ENCODE measurements around the gene NLGN3.

DNA sequence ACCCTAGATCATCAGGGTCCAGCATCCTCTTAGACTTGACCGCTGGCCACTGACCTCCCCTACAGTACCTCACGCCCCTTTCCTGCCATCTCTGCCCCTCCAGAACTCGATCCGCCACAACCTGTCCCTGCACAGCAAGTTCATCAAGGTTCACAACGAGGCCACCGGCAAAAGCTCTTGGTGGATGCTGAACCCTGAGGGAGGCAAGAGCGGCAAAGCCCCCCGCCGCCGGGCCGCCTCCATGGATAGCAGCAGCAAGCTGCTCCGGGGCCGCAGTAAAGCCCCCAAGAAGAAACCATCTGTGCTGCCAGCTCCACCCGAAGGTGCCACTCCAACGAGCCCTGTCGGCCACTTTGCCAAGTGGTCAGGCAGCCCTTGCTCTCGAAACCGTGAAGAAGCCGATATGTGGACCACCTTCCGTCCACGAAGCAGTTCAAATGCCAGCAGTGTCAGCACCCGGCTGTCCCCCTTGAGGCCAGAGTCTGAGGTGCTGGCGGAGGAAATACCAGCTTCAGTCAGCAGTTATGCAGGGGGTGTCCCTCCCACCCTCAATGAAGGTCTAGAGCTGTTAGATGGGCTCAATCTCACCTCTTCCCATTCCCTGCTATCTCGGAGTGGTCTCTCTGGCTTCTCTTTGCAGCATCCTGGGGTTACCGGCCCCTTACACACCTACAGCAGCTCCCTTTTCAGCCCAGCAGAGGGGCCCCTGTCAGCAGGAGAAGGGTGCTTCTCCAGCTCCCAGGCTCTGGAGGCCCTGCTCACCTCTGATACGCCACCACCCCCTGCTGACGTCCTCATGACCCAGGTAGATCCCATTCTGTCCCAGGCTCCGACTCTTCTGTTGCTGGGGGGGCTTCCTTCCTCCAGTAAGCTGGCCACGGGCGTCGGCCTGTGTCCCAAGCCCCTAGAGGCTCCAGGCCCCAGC lies 43.8 kb upstream of the NLGN3 start:
- TF ChIP-seq, protein P1, sequence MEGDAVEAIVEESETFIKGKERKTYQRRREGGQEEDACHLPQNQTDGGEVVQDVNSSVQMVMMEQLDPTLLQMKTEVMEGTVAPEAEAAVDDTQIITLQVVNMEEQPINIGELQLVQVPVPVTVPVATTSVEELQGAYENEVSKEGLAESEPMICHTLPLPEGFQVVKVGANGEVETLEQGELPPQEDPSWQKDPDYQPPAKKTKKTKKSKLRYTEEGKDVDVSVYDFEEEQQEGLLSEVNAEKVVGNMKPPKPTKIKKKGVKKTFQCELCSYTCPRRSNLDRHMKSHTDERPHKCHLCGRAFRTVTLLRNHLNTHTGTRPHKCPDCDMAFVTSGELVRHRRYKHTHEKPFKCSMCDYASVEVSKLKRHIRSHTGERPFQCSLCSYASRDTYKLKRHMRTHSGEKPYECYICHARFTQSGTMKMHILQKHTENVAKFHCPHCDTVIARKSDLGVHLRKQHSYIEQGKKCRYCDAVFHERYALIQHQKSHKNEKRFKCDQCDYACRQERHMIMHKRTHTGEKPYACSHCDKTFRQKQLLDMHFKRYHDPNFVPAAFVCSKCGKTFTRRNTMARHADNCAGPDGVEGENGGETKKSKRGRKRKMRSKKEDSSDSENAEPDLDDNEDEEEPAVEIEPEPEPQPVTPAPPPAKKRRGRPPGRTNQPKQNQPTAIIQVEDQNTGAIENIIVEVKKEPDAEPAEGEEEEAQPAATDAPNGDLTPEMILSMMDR (IDR thresholded peaks at IDR 0.05) = no peak
- TF ChIP-seq POLR2A (IDR thresholded peaks at IDR 0.05) = no peak
- TF ChIP-seq POLR2AphosphoS5 (IDR thresholded peaks at IDR 0.05) = no peak
- no peak for TF ChIP-seq EP300 (IDR thresholded peaks at IDR 0.05)
